HepG2 (cell line): ENCODE data around the gene BTAF1. TPM values are rescaled to one million over a fixed set of nuclear protein-coding genes. Genes with fewer than 3 reads are reported as not detected.

Source experiments
- BRD4 ChIP-seq: sonication (generic); formaldehyde crosslinking; IDR thresholded peaks from 2 replicates; pipeline ENCODE4 v1.4.0; 2020; ENCODE audit warnings: missing genetic modification reagents
- E2F5 ChIP-seq: sonication (generic); formaldehyde crosslinking; conservative IDR thresholded peaks from 2 replicates; pipeline ENCODE4 v1.4.0; 2020; ENCODE audit warnings: missing genetic modification reagents
- ELF3 ChIP-seq: IDR thresholded peaks from 2 replicates; pipeline ENCODE4 v1.6.1; 2016; ENCODE audit warnings: missing genetic modification reagents, missing compliant biosample characterization
- HMG20B ChIP-seq: conservative IDR thresholded peaks from 2 replicates; pipeline ENCODE4 v1.6.1; 2016; ENCODE audit warnings: missing genetic modification reagents, missing compliant biosample characterization
- HOXA9 ChIP-seq: sonication (generic); formaldehyde crosslinking; IDR thresholded peaks from 2 replicates; pipeline ENCODE4 v1.8.1; 2022; ENCODE audit warnings: missing genetic modification reagents, mild to moderate bottlenecking, moderate library complexity, borderline replicate concordance
- KAT8 ChIP-seq: IDR thresholded peaks from 2 replicates; pipeline ENCODE4 v1.6.1; 2016; ENCODE audit warnings: missing genetic modification reagents, missing compliant biosample characterization
- NRL ChIP-seq: sonication (generic); formaldehyde crosslinking; IDR thresholded peaks from 2 replicates; pipeline ENCODE4 v1.5.0; 2020; ENCODE audit warnings: missing genetic modification reagents, mild to moderate bottlenecking, moderate library complexity, borderline replicate concordance
- POLR2G ChIP-seq: fragments of 200-400 bp; formaldehyde crosslinking; IDR thresholded peaks from 2 replicates; pipeline ENCODE4 v1.6.1; 2018; ENCODE audit warnings: mild to moderate bottlenecking, low read depth, low read length, moderate library complexity
- SKI ChIP-seq: fragments of 450-650 bp; IDR thresholded peaks from one replicate; pipeline ENCODE4 v1.6.1; 2018; ENCODE audit warnings: mild to moderate bottlenecking; ENCODE audit not compliant: partially characterized antibody
- SMAD3 ChIP-seq: sonication (generic); formaldehyde crosslinking; IDR thresholded peaks from 2 replicates; pipeline ENCODE4 v1.4.0; 2020; ENCODE audit warnings: missing genetic modification reagents
- TBP ChIP-seq: sonication (generic); formaldehyde crosslinking; IDR thresholded peaks from 2 replicates; pipeline ENCODE4 v1.5.0; 2020; ENCODE audit warnings: missing genetic modification reagents
- TSC22D2 ChIP-seq: sonication (generic); formaldehyde crosslinking; IDR thresholded peaks from 2 replicates; pipeline ENCODE4 v1.5.1; 2020; ENCODE audit warnings: missing genetic modification reagents, mild to moderate bottlenecking, borderline replicate concordance
- ZC3H13 ChIP-seq: sonication (generic); formaldehyde crosslinking; IDR thresholded peaks from 2 replicates; pipeline ENCODE4 v1.8.1; 2023; ENCODE audit warnings: mild to moderate bottlenecking, missing genetic modification reagents, moderate library complexity
- ZFP1 ChIP-seq: IDR thresholded peaks from 2 replicates; pipeline ENCODE4 v1.6.1; 2016
- ZGPAT ChIP-seq: IDR thresholded peaks from 2 replicates; pipeline ENCODE4 v1.6.1; 2016; ENCODE audit warnings: mild to moderate bottlenecking
- ZNF121 ChIP-seq: sonication (generic); formaldehyde crosslinking; IDR thresholded peaks from 2 replicates; pipeline ENCODE4 v1.5.0; 2020; ENCODE audit warnings: mild to moderate bottlenecking, missing genetic modification reagents
- ZNF629 ChIP-seq: sonication (generic); formaldehyde crosslinking; conservative IDR thresholded peaks from 2 replicates; pipeline ENCODE4 v1.5.0; 2020; ENCODE audit warnings: missing genetic modification reagents
- ZNF724P ChIP-seq: sonication (generic); formaldehyde crosslinking; IDR thresholded peaks from 2 replicates; pipeline ENCODE4 v1.8.0; 2022; ENCODE audit warnings: missing genetic modification reagents, borderline replicate concordance
- polyA plus RNA-seq, 8 experiments: library from polyadenylated mRNA; depleted of rRNA in 3 of 8; stranded (reverse) in 7 of 8; unstranded in 1 of 8; fragments of >200 nt; fragmentation: Illumina TruSeq in 4 of 8; extraction: Trizol in 4 of 8; gene quantifications; 2 replicates each; pipeline versions ENCODE4 v1.2.1 to v1.2.3, GENCODE V29; 2011 to 2016; ENCODE audit warnings: low read depth in 4 of 8, missing spikeins in 1 of 8, mixed read lengths in 1 of 8; ENCODE audit not compliant: insufficient read depth in 1 of 8
- total RNA-seq, 5 experiments: library from RNA; depleted of rRNA; stranded (reverse); fragments of >200 nt; fragmentation: Illumina TruSeq; extraction: Trizol; gene quantifications; 2 replicates each; pipeline ENCODE4 v1.2.3, GENCODE V29; 2016; ENCODE audit warnings: low read depth in 1 of 5
- TF ChIP-seq, protein P1 (sequence below): sonication (generic); formaldehyde crosslinking; IDR thresholded peaks from 2 replicates; pipeline ENCODE4 v1.5.0; 2020; ENCODE audit warnings: mild to moderate bottlenecking, missing genetic modification reagents, borderline replicate concordance

BTAF1 gene
- total and polyA plus RNA-seq, 2 of the 13 experiments (the other 11 are each of a cell fraction or from before 2014, with no cell fraction given) = 38.6 to 54.1 TPM

GRCh38 chr10:91908337-91909116 is 15.0 kb upstream of the BTAF1 start (continued):
- 0 out of 2 replicates have a peak, but pooled peaks have one; percentile 49 for TF ChIP-seq HMG20B
- 0 out of 2 replicates have a peak, but pooled peaks have one; percentile 11 for TF ChIP-seq ZNF121 (CRISPR knock-in tag)
- peak; percentile 36; the same call in 1 of the 2 replicates for TF ChIP-seq ELF3 (CRISPR knock-in tag)
- TF ChIP-seq TSC22D2 (CRISPR knock-in tag) = 0 out of 2 replicates have a peak, but pooled peaks have one; percentile 52
- peak; percentile 79 for TF ChIP-seq BRD4 (CRISPR knock-in tag)
- TF ChIP-seq POLR2G = peak; percentile 86
- TF ChIP-seq SKI = peak; percentile 7
- TF ChIP-seq KAT8 = peak; percentile 83
- TF ChIP-seq E2F5 = peak; percentile 69
- 0 out of 2 replicates have a peak, but pooled peaks have one; percentile 18 for TF ChIP-seq ZNF629 (CRISPR knock-in tag)
- TF ChIP-seq ZNF724P (CRISPR knock-in tag) = peak; percentile 92; the same call in 1 of the 2 replicates
- TF ChIP-seq, protein P1, sequence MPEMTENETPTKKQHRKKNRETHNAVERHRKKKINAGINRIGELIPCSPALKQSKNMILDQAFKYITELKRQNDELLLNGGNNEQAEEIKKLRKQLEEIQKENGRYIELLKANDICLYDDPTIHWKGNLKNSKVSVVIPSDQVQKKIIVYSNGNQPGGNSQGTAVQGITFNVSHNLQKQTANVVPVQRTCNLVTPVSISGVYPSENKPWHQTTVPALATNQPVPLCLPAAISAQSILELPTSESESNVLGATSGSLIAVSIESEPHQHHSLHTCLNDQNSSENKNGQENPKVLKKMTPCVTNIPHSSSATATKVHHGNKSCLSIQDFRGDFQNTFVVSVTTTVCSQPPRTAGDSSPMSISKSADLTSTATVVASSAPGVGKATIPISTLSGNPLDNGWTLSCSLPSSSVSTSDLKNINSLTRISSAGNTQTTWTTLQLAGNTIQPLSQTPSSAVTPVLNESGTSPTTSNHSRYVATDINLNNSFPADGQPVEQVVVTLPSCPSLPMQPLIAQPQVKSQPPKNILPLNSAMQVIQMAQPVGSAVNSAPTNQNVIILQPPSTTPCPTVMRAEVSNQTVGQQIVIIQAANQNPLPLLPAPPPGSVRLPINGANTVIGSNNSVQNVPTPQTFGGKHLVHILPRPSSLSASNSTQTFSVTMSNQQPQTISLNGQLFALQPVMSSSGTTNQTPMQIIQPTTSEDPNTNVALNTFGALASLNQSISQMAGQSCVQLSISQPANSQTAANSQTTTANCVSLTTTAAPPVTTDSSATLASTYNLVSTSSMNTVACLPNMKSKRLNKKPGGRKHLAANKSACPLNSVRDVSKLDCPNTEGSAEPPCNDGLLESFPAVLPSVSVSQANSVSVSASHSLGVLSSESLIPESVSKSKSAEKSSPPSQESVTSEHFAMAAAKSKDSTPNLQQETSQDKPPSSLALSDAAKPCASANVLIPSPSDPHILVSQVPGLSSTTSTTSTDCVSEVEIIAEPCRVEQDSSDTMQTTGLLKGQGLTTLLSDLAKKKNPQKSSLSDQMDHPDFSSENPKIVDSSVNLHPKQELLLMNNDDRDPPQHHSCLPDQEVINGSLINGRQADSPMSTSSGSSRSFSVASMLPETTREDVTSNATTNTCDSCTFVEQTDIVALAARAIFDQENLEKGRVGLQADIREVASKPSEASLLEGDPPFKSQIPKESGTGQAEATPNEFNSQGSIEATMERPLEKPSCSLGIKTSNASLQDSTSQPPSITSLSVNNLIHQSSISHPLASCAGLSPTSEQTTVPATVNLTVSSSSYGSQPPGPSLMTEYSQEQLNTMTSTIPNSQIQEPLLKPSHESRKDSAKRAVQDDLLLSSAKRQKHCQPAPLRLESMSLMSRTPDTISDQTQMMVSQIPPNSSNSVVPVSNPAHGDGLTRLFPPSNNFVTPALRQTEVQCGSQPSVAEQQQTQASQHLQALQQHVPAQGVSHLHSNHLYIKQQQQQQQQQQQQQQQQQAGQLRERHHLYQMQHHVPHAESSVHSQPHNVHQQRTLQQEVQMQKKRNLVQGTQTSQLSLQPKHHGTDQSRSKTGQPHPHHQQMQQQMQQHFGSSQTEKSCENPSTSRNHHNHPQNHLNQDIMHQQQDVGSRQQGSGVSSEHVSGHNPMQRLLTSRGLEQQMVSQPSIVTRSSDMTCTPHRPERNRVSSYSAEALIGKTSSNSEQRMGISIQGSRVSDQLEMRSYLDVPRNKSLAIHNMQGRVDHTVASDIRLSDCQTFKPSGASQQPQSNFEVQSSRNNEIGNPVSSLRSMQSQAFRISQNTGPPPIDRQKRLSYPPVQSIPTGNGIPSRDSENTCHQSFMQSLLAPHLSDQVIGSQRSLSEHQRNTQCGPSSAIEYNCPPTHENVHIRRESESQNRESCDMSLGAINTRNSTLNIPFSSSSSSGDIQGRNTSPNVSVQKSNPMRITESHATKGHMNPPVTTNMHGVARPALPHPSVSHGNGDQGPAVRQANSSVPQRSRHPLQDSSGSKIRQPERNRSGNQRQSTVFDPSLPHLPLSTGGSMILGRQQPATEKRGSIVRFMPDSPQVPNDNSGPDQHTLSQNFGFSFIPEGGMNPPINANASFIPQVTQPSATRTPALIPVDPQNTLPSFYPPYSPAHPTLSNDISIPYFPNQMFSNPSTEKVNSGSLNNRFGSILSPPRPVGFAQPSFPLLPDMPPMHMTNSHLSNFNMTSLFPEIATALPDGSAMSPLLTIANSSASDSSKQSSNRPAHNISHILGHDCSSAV (CRISPR knock-in tag) = no peak
- TF ChIP-seq ZC3H13 (CRISPR knock-in tag) = peak; percentile 85
- peak; percentile 71; the same call in 1 of the 2 replicates for TF ChIP-seq ZFP1
- peak; percentile 32; the same call in 1 of the 2 replicates for TF ChIP-seq HOXA9 (CRISPR knock-in tag)
- TF ChIP-seq TBP (CRISPR knock-in tag) = no peak
- TF ChIP-seq ZGPAT (CRISPR knock-in tag) = peak; percentile 58; the same call in 1 of the 2 replicates
- peak; percentile 65; the same call in 1 of the 2 replicates for TF ChIP-seq SMAD3 (CRISPR knock-in tag)
- TF ChIP-seq NRL (CRISPR knock-in tag) = peak; percentile 86
